GM12875 (cell line): ENCODE measurements around the gene SURF4.

Experiments
- H3K4me3 ChIP-seq: one replicate; pipeline ENCODE4 v1.5.1; 2011; ENCODE audit warnings: low read depth, low read length, control low read depth
- CTCF ChIP-seq: IDR thresholded peaks from 2 replicates; pipeline ENCODE4 v1.5.1; 2011; ENCODE audit warnings: low read depth, mild to moderate bottlenecking, control low read depth, inconsistent platforms, low read length, moderate library complexity, borderline replicate concordance; ENCODE audit not compliant: insufficient read depth

SURF4 gene

GRCh38 chr9:133345596-133345995 lies 30.3 kb downstream of the SURF4 start:
- no peak overlapping the region for H3K4me3 ChIP-seq
- TF ChIP-seq CTCF = no peak

- H3K4me3 ChIP-seq = no peak overlapping the region
- TF ChIP-seq CTCF = no peak
These were observed 30.9 kb downstream of the SURF4 start for GRCh38 chr9:133344979-133345378.

DNA sequence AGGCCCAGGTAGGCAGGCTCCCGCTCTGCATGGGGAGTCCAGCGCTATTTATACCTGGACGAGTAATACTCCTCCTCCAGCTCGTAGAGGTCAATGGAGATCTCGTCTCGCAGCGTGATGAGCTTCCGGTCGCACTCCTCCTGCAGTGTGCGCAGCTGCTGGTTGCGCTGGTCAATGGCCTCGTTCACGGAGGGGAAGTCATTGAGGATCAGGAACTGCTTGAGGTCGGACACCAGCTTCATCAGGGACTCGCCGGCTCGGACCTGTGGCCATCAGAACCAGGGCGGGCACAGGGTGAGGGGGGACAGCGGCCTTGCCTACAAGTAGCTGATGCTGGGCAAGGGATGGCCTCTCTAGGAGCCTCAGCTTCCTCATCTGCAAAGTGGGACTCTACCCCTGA lies 31.8 kb downstream of the SURF4 start:
- TF ChIP-seq CTCF = no peak
- H3K4me3 ChIP-seq = no peak overlapping the region

DNA sequence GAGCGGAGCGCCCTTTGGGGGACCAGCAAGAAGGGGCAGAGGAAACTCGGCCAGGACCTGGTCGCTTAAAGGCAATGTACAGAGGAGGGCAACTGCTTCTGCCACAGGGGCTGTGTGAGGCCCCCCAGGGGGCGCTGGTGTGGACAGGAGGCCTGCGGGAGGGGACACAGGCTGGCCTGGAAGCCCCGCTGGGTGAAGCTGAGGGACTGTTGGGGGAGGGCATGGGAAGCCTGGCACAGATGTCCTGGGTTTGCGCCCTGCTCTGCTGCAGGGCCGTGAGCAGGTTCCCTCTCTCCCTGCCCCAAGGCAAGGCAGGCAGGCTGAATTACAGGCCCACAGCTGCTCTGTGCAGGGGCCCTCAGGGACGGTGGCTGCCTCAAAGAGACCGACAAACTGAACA lies 33.3 kb downstream of the SURF4 start:
- TF ChIP-seq CTCF = no peak; the same call in 1 of the 2 replicates

GRCh38 chr9:133342069-133342406 lies 33.8 kb downstream of the SURF4 start:
- H3K4me3 ChIP-seq = no peak overlapping the region
- TF ChIP-seq CTCF = no peak

More for the DNA sequence above, 33.3 kb downstream of the SURF4 start:
- H3K4me3 ChIP-seq = no peak overlapping the region

DNA sequence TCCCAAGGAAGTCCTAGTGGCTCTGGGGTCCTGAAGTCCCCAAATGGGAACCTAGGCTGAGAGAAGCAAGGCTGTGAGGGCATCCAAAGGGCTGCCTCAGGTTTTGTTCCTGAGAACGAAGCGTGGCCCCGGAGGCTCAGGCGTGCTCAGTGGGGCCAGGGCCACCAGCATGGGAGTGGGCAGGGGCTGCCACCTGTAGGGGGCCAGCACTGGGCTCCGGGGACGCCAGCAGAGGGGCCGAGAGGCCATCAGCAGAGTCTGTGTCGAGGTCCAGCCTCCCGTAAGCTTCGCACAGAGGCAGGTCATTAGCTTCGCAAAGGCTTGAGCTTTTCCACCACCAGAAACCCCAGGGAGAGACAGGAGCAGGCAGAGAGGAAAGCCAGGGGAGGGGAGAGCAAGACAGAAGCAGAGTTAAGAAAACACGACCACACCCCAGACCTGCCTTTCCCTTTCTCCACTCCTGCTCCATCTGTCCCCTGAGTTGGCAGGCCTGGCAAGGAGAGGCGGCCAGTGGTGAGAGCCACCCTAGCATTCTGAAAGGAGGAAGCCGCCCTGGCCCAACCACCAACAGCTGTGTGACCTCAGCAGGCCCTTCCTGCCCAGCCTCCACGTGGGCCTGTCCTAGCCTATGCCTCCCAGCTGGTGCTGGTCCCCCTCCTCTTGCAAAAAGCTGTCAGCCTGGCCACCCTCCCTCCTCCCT lies 34.3 kb downstream of the SURF4 start:
- TF ChIP-seq CTCF = no peak
- no peak overlapping the region for H3K4me3 ChIP-seq

- TF ChIP-seq CTCF = no peak
- H3K4me3 ChIP-seq = no peak overlapping the region
These were observed 34.9 kb downstream of the SURF4 start for GRCh38 chr9:133340916-133341315.
